Measurements from ENCODE around the gene MIX23. TPM values are rescaled to one million over a fixed set of nuclear protein-coding genes. Genes with fewer than 3 reads are reported as not detected.

Gene MIX23
- total RNA-seq, 6 experiments from 2014 or later, result 21.3 to 36.0 (median 27.1) TPM

DNA sequence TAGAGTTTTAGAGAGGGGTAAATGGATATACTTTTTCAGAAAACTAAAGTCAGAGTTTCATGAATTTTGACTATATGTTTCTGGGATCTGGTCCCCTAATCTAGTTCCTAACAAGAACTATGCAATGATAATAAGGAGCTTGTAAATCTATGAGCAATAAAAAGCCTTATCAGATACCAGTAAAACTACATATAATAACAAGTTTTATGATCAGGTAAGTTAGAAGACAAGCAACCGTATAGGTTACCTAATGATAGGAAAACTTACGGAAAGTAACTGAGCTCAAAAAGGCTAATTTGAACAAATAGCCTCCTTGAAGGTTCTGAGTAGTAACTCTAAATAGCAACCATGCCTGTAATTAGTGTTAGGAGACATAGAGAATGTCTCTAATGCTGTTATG, 21.0 kb downstream of the MIX23 start:
- peaks cover 0 to 47% (median 11%) of the 10 kb centered on the region in 4 donors for H3K4me1 ChIP-seq
- H3K9me3 ChIP-seq, result no peaks in the 10 kb centered on the region
- ATAC-seq, result no peak
- intact Hi-C loops (cut with DNase I), result no loop called here
- H3K27ac ChIP-seq, result peak overlapping the region in 1 of 3 donors; percentile 19
- H3K27me3 ChIP-seq, result no peaks in the 10 kb centered on the region
- 80% methylated on average over 1 of the region's 2 CpGs for WGBS (ENCODE audit: insufficient coverage, low coverage, low lambda C conversion rate, missing lambda C conversion rate)
- no peak for TF ChIP-seq POLR2A (IDR thresholded peaks at IDR 0.05)
- TF ChIP-seq, protein P1, sequence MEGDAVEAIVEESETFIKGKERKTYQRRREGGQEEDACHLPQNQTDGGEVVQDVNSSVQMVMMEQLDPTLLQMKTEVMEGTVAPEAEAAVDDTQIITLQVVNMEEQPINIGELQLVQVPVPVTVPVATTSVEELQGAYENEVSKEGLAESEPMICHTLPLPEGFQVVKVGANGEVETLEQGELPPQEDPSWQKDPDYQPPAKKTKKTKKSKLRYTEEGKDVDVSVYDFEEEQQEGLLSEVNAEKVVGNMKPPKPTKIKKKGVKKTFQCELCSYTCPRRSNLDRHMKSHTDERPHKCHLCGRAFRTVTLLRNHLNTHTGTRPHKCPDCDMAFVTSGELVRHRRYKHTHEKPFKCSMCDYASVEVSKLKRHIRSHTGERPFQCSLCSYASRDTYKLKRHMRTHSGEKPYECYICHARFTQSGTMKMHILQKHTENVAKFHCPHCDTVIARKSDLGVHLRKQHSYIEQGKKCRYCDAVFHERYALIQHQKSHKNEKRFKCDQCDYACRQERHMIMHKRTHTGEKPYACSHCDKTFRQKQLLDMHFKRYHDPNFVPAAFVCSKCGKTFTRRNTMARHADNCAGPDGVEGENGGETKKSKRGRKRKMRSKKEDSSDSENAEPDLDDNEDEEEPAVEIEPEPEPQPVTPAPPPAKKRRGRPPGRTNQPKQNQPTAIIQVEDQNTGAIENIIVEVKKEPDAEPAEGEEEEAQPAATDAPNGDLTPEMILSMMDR (IDR thresholded peaks at IDR 0.05), result no peak
- H3K36me3 ChIP-seq, result peaks cover 0 to 5% (median 2%) of the 10 kb centered on the region in 4 donors
- no peak overlapping the region for H3K4me3 ChIP-seq
- no peak for DNase-seq

DNA sequence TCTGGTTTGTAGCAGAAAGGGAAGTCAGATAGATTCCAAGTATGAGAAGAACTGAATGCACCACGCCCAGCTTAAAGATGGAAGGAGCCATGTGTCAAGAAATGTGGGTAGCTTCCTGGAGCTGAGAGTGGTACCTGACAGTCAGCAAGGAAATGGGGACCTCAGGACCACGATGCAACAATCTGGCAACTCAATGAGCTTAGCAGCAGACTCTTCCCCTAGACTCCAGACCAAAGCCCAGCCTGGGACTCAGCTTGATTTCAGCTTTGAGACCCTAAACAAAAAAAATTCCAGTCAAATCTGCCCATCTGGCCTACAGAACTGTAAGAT, 24.4 kb downstream of the MIX23 start:
- Histone ChIP-seq H3K27ac (no peak overlapping the region), H3K36me3 (peaks cover 0 to 5% (median 2%) of the 10 kb centered on the region in 4 donors), H3K27me3 (no peaks in the 10 kb centered on the region), H3K4me3 (no peak overlapping the region), H3K4me1 (peaks cover 0 to 20% (median 3%) of the 10 kb centered on the region in 4 donors), H3K9me3 (no peaks in the 10 kb centered on the region)
- ATAC-seq (no peak), DNase-seq (no peak)
- intact Hi-C loops (cut with DNase I), result no loop called here
- no CpG with 5 or more reads among the region's 2 CpGs for WGBS (ENCODE audit: insufficient coverage, low coverage, low lambda C conversion rate, missing lambda C conversion rate)
- no peak for TF ChIP-seq POLR2A (IDR thresholded peaks at IDR 0.05)
- TF ChIP-seq, protein P1 (IDR thresholded peaks at IDR 0.05), result no peak

DNA sequence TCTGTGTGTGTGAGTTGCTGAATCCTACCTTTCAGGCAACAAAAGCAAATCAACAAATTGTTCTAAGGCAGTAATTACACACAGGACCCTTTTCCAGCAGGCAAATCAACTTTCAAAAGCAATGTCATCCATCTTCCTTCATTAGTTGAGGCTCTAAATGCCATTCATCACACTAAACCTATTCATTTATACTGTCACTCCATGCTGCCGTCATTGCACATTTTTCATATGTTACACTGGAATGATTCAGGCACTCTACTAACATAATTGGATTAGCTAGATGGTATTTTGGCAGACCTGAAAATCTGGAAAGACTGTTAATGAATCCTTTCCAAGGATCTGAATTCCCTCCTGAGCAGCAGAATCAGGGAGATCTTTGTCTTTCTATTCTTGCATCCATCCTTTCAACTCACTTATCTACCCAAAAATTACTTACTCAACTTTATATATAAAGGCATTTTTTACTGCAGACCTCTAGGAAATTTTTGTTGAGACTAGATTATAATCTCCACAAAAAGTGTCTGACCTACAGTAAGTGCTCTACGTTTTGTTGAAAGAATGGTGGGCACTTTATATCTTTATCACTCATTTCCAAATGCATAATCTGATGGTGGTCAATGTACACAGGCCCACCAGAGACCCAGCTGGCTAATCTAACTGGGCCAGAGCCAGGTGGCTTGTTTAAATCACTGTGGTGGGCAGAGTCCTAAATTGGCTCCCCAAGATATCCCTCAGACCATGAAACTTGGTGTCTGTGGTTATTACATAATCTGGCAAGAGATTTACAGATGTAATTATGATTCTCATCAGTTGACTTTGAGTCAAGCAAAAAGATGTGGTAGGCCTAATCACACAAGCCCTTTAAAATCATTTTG, 25.0 kb downstream of the MIX23 start:
- Histone ChIP-seq H3K36me3 (peaks cover 0 to 5% (median 2%) of the 10 kb centered on the region in 4 donors), H3K4me3 (no peak overlapping the region), H3K4me1 (peaks cover 0 to 18% (median 0%) of the 10 kb centered on the region in 4 donors), H3K27me3 (no peaks in the 10 kb centered on the region), H3K27ac (no peak overlapping the region), H3K9me3 (no peaks in the 10 kb centered on the region)
- DNase-seq, result no peak
- WGBS (ENCODE audit: insufficient coverage, low coverage, low lambda C conversion rate, missing lambda C conversion rate), result 79% methylated on average over 2 of the region's 2 CpGs
- TF ChIP-seq, protein P1 (IDR thresholded peaks at IDR 0.05), result no peak
- no peak for TF ChIP-seq POLR2A (IDR thresholded peaks at IDR 0.05)
- intact Hi-C loops (cut with DNase I), result no loop called here
- ATAC-seq, result no peak

DNA sequence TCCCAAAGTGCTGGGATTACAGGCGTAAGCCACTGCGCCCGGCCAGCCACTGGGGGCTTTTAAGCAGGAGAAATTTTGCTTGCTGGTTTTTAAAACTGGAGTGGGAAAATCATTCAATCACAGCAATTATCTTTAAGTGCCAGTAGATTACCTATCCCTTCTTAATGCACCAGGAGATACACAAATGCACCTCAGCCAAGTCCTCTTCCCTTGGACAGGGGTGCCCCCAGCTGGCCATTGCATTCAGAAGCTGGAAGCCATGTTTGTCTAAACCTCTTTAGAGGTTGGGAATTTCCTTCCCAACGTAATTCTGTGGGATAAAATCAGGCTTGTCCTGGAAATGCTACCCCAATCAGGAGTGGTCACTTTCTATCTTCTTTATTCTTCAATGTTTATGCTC, 26.6 kb downstream of the MIX23 start:
- H3K27ac ChIP-seq, result no peak overlapping the region
- TF ChIP-seq, protein P1 (IDR thresholded peaks at IDR 0.05), result peak; percentile 29 to 62 (median 45)
- no peak for TF ChIP-seq POLR2A (IDR thresholded peaks at IDR 0.05)
- ATAC-seq (peak; percentile 76 to 79 (median 76)), DNase-seq (peak; percentile 32 to 63 (median 57))
- H3K4me1 ChIP-seq, result peaks cover 0 to 14% (median 0%) of the 10 kb centered on the region in 4 donors
- peaks cover 0 to 5% (median 2%) of the 10 kb centered on the region in 4 donors for H3K36me3 ChIP-seq
- no peaks in the 10 kb centered on the region for H3K27me3 ChIP-seq
- H3K9me3 ChIP-seq, result no peaks in the 10 kb centered on the region
- 50% methylated on average over 1 of the region's 4 CpGs for WGBS (ENCODE audit: insufficient coverage, low coverage, low lambda C conversion rate, missing lambda C conversion rate)
- intact Hi-C loops (cut with DNase I), result no loop called here
- no peak overlapping the region for H3K4me3 ChIP-seq
